ENCODE data around the gene SLC17A5.
"Not testable (repeated sequence)": the region's sequence is repeated elsewhere in the genome, so short reads cannot be mapped to it uniquely, and the experiment has no call there.

Gene SLC17A5

DNA sequence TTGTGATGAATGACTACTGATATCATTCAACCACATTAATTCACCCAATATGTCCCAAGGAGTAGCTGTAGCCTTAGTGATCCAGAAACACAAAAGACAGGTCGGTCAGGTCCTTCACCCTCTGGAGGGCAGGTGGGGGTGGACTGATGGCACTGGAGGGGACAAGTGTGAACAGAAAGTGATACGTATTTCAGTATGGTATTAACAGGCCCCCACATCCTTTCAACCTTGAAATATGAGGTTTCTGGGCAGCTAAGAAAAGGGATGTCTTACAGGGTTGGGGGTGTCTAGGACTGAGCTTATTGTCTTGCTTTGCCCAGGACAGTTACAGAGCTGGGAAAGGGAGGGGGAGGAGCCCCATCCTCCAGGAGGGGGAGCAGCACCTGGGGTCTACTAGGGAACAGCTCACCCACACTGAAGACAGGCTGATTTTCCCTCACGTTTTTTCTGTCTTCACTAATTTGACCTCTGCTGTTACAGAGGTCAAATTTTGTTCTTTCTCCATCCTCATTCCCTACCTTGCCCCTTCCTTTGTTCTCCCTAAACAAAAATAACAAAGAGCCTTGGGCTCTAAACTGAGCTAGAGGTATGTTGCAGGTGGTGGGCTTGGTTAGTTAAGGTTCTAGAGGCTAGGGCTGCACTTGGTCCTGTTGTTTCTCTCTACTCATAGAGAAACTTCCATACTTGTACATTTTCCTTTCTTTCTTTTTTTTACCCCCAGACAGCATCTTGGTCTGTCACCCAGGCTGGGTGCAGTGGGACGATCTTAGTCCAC lies 95.0 kb downstream of the SLC17A5 start:
- no peak for DNase-seq (ENCODE audit: low read depth)
- TF ChIP-seq, protein P1, sequence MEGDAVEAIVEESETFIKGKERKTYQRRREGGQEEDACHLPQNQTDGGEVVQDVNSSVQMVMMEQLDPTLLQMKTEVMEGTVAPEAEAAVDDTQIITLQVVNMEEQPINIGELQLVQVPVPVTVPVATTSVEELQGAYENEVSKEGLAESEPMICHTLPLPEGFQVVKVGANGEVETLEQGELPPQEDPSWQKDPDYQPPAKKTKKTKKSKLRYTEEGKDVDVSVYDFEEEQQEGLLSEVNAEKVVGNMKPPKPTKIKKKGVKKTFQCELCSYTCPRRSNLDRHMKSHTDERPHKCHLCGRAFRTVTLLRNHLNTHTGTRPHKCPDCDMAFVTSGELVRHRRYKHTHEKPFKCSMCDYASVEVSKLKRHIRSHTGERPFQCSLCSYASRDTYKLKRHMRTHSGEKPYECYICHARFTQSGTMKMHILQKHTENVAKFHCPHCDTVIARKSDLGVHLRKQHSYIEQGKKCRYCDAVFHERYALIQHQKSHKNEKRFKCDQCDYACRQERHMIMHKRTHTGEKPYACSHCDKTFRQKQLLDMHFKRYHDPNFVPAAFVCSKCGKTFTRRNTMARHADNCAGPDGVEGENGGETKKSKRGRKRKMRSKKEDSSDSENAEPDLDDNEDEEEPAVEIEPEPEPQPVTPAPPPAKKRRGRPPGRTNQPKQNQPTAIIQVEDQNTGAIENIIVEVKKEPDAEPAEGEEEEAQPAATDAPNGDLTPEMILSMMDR (IDR thresholded peaks at IDR 0.05; ENCODE audit: low read length, missing control alignments), result no peak
- H3K4me3 ChIP-seq (replicated peaks; ENCODE audit: low read depth, low read length), result no peak overlapping the region

DNA sequence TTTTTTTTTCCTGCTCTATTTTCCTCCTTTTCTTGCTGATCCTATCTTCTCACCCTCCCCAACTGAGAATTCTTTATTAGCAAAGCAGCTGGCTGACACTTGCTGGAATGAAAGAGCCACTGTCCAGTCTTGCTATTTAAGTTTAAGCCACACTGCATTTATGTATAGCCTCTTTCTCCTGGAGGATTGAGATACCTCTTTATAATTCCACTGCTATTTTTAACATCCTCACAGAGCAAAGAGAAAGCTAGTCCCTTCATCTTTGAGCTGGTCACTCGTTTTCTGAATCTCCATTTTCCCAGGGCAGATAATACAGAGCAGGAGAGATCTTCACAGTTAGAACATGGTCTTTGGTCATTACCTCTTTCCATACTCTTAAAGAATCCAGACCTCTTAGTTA lies 97.0 kb downstream of the SLC17A5 start:
- DNase-seq (ENCODE audit: low read depth), result no peak
- no peak overlapping the region for H3K4me3 ChIP-seq (replicated peaks; ENCODE audit: low read depth, low read length)
- TF ChIP-seq, protein P1 (IDR thresholded peaks at IDR 0.05; ENCODE audit: low read length, missing control alignments), result no peak

DNA sequence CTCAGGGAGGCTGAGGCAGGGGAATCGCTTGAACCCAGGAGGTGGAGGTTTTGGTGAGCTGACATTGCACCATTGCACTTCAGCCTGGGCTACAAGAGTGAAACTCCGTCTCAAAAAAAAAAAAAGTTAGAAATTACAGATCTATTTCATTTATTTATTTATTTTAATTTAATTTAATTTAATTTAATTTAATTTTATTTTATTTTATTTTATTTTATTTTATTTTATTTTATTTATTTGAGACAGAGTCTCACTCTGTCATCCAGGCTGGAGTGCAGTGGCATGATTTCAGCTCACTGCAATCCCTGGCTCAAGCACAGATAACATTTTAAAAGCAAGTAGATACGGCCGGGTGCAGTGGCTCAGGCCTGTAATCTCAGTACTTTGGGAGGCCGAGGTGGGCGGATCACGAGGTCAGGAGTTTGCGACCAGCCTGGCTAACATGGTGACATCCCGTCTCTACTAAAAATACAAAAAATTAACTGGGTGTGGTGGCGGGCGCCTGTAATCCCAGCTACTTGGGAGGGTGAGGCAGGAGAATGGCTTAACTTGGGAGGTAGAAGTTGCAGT lies 98.3 kb downstream of the SLC17A5 start:
- DNase-seq (ENCODE audit: low read depth); H3K4me3 ChIP-seq (replicated peaks; ENCODE audit: low read depth, low read length): not testable (repeated sequence)

DNA sequence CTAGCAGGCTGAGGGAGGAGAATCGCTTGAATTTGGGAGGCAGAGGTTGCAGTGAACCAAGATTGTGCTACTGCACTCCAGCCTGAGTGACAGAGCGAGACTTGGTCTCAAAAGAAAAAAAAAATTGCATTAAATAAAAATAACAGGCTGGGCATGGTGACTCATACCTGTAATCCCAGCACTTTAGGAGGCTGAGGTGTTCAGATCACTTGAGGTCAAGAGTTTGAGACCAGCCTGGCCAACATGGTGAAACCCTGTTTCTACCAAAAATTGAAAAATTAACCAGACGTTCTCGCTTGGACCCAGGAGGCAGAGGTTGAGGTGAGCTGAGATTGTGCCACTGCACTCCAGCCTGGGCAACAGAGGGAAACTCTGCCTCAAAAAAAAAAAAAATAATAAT lies 102.7 kb downstream of the SLC17A5 start:
- H3K4me3 ChIP-seq (replicated peaks; ENCODE audit: low read depth, low read length); DNase-seq (ENCODE audit: low read depth): not testable (repeated sequence)

DNA sequence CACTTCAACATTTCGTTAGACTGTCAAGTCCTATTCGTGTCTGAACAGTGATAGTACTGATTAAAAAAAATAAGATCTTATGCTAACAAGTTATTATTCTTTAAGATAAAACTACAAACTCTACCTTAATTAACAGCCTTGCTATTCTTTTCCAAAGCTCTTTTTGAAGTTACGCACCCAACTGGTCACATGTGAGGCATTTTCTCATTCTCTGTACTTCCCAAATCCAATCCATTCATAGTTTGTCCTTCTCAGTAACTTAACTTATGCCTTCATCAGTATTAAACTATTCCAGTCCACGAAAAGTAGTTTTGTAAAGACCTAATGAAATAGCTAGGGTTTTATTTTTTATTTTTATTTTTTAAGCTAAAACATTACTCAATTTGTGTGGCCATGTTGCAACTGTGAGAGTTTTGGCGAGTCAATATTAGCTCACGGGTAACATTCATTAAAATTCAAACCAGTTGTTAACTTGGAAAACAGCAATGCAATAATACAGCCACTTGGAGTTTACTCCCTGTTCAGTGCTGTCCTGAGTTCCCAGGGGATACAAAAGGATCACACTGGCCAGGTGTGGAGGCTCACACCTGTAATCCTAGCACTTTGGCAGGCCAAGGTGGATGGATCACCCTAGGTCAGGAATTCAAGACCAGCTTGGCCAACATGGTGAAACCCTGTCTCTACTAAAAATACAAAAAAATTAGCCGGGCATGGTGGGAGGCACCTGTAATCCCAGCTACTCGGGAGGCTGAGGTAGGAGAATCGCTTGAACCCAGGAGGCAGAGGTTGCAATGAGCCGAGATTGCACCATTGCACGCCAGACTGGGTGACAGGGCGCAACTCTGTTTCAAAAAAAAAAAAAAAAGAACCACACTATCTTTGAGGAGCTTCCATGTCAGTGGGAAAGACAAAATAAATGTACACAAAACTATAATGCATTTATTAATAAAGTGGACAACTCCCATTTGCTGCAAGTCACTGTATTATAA lies 105.0 kb downstream of the SLC17A5 start:
- TF ChIP-seq, protein P1 (IDR thresholded peaks at IDR 0.05; ENCODE audit: low read length, missing control alignments), result peak; percentile 16
- no peak for DNase-seq (ENCODE audit: low read depth)

DNA sequence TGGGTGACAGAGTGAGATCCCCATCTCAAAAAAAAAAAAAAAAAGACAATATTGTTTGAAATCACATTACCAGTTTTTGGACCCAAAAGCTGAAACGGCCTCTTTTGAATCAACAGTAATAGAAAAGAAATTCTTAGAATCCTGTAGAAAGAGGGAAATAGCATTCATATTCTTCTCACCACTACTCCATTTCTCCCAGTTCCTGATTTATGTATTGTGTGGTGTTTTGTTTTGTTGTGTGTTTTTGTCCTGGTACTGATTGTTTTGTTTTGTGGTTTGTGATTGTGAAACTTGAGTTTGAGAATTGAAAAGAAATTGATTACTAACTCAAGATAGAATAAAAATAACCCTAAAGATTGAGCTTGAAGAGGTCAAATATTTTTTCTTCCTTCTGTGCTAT lies 106.8 kb downstream of the SLC17A5 start:
- TF ChIP-seq, protein P1 (IDR thresholded peaks at IDR 0.05; ENCODE audit: low read length, missing control alignments), result no peak
- no peak overlapping the region for H3K4me3 ChIP-seq (replicated peaks; ENCODE audit: low read depth, low read length)
- DNase-seq (ENCODE audit: low read depth), result no peak

More for the DNA sequence above, 105.0 kb downstream of the SLC17A5 start:
- no peak overlapping the region for H3K4me3 ChIP-seq (replicated peaks; ENCODE audit: low read depth, low read length)

Data from fibroblast of pulmonary artery (primary cell).